Iris pigment epithelial cell (primary cell): ENCODE results near the gene CDHR2.

ENCODE experiments used
- DNase-seq: peaks from one replicate; pipeline ENCODE4 v3.0.0-alpha.2; 2011; ENCODE audit warnings: low read depth

The CDHR2 gene

GRCh38 chr5:176528301-176528700, 20.8 kb upstream of the CDHR2 start:
- no peak for DNase-seq

GRCh38 chr5:176528761-176529115, 20.4 kb upstream of the CDHR2 start:
- DNase-seq, result no peak

- DNase-seq, result no peak
Observed at GRCh38 chr5:176529116-176529740, 19.9 kb upstream of the CDHR2 start.

GRCh38 chr5:176529741-176530141, 19.4 kb upstream of the CDHR2 start:
- no peak for DNase-seq

- DNase-seq, result no peak
Observed at GRCh38 chr5:176530393-176530982, 18.7 kb upstream of the CDHR2 start.

GRCh38 chr5:176530983-176531901, 17.9 kb upstream of the CDHR2 start:
- peak; percentile 40 for DNase-seq

- no peak for DNase-seq
Observed at GRCh38 chr5:176531902-176532493, 17.1 kb upstream of the CDHR2 start.

GRCh38 chr5:176532795-176533194, 16.3 kb upstream of the CDHR2 start:
- no peak for DNase-seq

GRCh38 chr5:176533390-176533789, 15.8 kb upstream of the CDHR2 start:
- DNase-seq, result no peak

GRCh38 chr5:176533894-176534611, 15.1 kb upstream of the CDHR2 start:
- peak; percentile 46 for DNase-seq

- DNase-seq, result no peak
Observed at GRCh38 chr5:176534640-176535039, 14.5 kb upstream of the CDHR2 start.

- DNase-seq, result peak; percentile 19
Observed at GRCh38 chr5:176535101-176535663, 14.0 kb upstream of the CDHR2 start.

- DNase-seq, result peak; percentile 28
Observed at GRCh38 chr5:176535664-176536131, 13.4 kb upstream of the CDHR2 start.

- peak; percentile 82 for DNase-seq
Observed at GRCh38 chr5:176536132-176536901, 12.8 kb upstream of the CDHR2 start.

GRCh38 chr5:176536902-176537553, 12.1 kb upstream of the CDHR2 start, which contains the start of gene RNF44:
TSS of gene RNF44 (minus strand) at chr5:176537402. CDS start at chr5:176532472, 4,930 bp downstream.
- DNase-seq, result peak; percentile 98

GRCh38 chr5:176537554-176538229, 11.4 kb upstream of the CDHR2 start:
- peak; percentile 100 for DNase-seq

GRCh38 chr5:176538230-176538988, 10.7 kb upstream of the CDHR2 start:
- no peak for DNase-seq

GRCh38 chr5:176538989-176539384, 10.2 kb upstream of the CDHR2 start:
- no peak for DNase-seq

GRCh38 chr5:176540476-176540899, 8.7 kb upstream of the CDHR2 start:
- DNase-seq, result no peak
